IPS-NIHi7 (cell line): Measurements from ENCODE around the gene TMEM245.

Experiments
- DNase-seq: peaks from one replicate; pipeline ENCODE4 v3.0.0; 2012; ENCODE audit warnings: mixed read lengths; ENCODE audit errors: extremely low spot score

The TMEM245 gene

DNA sequence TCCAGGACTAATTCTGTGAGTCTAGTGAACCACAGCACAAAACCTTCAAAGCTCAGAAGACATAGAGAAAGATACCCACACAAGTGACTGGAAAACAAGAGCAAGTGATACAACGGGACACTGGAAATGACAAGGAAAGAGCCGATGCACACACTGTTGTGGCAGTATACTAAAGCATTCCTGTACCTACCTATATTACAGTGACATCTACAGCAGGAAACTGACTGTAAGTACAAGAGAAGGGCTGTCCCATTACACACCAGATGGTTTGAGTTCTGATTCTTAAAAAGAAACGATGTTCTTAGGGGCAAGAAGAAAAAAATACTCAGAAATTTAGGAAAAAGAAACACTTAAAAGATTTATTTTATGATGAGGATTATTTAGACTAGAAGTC lies 18.5 kb downstream of the TMEM245 start:
- no peak for DNase-seq

DNA sequence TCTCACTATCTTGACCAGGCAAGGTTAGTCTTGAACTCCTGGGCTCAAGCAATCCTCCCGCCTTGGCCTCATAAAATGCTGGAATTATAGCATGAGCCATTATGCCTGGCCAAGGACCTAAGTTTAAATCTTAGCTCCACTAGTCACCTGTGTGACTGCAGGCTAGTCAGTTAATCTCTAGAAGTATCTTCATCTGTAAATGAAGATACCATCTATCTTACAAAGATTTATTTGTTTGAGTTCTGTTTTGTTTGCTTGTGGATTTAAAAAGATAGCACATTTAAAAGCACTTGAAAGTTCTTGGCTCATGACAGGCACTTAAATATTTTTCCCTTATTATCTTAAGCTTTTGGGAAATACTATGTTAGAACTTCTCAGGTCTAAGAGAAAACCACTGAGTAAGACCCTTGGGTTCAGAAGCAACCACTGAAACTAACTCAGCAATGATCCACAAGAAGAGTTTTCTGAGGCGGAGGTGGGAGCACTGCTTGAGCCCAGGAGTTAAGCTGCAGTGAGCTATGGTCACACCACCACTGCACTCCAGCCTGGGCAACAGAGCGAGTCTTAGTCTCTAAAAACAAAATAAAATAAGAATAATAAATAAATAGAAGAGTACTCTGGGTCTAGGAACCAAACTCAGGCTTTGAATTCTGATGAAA lies 19.1 kb downstream of the TMEM245 start:
- no peak for DNase-seq

DNA sequence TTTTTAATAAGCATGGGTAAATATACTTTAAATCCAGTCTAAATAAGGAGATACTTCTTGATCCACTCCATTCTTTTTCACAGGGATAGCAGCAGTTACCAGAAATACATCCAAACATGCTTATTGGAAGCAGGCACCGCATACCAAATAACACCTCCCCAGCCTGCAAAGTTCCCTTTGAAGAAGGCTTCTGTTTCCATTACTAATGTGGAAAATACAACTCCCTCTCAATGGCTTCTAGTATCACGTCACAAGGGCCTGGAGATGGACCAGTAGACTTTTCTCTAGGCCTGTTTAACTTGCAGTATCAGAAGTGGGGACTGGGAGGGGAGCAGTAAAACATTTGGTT lies 20.8 kb downstream of the TMEM245 start:
- no peak for DNase-seq

DNA sequence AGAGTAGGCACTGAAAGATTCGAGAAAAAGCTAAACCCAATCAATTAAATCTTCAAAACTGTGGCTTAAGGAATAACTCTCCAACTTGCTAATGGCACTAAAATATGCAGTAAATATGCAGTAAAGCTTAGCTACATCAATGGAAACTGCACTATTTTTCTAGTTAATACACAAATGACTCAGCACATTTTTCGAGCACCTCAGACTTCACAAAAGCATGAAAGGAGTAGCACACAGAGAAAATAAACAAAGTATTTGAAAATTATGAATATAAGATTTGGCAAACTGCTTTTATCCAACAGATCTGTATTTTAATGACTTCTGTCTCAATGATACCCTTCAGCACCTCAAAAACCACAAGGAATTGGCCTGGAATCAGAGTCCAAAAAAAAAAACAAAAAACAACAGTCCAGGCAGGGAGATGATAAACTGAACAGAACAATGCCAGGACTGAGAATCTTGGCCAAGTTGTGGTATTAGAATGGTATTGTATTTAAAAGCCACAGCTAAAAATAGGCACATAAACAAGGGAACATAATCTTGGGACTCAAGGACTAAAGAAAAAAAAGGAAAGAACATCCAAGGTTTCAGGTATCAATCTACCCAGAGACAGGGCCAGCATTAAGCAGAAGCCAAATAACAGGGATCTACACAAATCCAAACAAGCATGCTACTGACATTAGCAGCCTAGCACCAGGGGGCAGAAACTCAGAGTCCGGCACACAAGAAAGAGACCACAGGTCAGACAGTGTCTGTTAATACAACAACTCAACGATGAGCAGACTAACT lies 21.4 kb downstream of the TMEM245 start:
- no peak for DNase-seq

DNA sequence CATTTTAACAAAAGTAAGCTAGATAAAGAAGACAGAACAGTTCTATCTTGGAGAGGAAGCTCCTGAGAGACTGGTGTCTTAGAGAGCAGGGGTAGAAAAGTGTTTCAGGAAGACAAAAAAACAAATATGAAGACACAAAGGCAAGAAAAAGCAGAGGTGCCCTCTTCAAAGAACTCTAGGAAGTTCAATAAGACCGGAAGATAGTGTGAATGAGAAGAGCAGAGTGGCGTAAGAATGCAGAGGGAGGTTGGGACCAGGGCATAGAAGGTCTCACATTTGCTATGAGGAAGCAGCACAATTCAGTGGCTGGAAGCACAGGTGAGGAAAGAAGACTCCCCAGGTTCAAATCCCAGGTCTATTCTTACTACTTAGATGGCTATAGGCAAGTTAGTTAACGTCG lies 22.6 kb downstream of the TMEM245 start:
- no peak for DNase-seq

DNA sequence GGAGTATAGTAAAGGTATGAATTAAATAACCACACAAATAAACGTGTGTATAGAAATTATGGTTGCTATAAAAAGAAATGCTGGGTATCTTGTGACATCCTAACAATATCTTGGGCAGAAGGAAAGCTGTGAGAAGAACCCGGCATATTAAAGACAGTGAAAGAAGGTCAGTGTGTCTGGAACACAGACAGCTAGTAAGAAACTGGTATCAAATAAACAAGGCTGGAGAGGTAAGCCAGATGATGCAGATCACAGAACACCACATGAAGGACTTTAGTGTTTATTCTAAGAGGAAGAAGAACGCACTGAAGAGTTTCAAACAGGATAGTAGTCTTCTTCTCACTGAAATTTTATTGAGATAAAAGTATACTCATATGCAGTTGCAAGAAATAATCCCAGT lies 24.4 kb downstream of the TMEM245 start:
- DNase-seq, result no peak

DNA sequence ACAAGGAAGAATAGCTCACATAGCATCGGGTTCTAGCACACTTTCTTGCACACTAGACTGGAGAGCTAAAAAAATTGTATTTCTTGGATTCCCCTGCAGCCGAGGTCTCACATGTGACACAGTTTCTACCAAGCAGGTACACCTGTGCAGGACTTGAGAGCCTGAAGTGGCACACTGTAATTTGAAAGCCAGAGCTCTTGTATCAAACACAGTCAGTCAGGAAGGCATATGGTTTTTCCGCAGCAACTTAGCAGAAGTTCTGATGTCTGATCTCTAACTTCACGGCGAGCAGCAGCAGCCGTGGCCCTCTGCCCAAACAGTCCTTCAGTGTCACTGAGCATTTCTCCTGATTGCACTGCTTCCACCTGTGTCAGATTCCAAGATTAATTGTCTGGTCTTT lies 25.5 kb downstream of the TMEM245 start:
- no peak for DNase-seq

DNA sequence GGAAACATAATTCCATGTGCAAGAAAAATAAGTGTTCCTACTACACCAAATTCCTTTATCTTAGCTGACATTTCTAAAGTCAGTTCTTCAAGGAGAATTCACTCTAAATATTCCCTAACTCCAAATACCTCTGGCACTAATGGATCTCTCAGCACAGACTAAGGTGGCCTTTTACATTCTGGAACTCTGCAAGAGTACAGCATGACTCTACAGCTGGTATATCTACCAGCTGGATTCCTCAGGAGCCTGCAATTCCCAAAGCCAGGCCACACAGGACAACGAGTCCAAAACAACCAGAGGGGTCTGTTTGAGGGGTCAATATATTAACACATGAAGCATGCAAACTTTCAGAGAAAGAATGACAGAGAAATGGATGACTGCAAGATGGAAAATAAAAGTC lies 27.2 kb downstream of the TMEM245 start:
- DNase-seq, result no peak

DNA sequence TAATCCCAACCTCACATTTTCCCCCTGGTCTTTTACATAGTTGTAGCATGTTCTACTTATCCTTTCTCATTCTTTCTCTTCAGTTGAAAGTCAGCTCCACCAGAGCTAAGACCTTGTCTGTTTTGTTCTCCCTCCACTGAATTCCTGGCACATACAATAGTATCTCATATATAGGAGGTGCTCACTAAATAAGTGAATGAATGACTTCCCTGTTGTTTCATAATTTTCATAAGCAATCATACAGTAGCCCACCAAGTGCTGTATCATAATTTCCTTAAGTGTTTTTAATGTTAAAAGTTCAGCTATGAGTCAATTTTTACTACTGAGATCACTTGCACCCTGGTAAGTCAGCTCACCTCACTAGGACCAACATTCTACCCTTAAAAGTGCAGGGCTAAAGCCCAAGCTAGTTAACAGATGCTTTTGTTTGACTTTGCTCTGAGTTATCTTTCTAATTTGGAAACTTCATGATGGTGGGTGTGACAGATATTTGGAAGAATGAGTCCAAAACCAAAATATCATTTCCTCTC lies 27.6 kb downstream of the TMEM245 start:
- DNase-seq, result no peak

DNA sequence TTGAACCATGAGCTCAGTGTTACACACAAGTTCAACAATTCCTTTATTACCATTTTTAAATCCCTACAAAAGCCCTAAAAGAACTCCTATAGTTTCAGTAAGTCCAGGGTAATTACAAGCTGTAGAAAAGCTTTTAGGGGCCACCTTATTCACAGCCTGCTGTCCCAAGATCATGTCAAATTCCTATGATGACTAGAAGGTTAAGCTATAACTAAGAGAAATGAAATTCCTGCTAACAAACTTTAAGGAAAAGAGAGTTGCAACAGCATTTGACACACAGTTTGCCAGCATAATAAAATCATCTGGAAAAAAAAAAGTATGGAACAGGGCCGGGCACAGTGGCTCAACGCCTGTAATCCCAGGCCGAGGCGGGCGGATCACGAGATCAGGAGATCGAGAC lies 31.5 kb downstream of the TMEM245 start:
- DNase-seq, result no peak

DNA sequence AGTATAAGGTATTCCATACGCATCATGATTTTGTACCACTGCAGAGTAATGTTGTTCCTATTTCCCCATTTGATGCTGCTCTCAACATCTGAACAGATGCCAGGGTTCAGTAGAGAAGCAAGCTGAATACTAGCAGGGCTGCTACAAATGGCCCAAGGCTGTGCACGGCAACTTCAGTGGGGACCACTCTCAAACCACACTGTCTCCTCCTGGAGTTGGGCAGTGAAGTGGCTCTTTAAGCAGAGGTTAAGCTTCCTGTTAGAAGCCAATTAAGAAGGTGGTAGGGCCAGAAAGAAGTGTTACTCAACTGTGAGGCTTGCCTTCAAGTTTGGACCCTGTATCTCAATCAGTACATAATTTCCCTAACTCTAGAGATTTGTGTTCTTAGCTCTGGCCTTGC lies 32.0 kb downstream of the TMEM245 start:
- no peak for DNase-seq

DNA sequence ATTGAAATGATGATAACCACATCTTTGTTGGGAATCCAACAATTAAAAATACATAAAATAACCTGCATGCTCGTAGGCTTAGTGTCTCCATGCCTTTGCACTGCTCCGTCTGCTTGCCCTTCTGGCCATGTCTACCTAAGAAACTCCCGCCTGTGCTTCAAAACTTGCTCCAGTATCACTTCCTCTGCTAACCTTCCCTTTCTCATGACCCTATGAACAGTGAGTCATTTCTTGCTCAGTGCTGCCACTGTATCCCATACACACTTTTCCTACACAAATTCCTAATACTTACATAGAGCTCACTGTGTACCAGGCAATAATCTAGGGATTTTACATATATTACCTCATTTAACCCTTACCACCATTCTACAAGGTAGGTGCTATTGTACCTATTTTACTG lies 33.5 kb downstream of the TMEM245 start:
- no peak for DNase-seq

DNA sequence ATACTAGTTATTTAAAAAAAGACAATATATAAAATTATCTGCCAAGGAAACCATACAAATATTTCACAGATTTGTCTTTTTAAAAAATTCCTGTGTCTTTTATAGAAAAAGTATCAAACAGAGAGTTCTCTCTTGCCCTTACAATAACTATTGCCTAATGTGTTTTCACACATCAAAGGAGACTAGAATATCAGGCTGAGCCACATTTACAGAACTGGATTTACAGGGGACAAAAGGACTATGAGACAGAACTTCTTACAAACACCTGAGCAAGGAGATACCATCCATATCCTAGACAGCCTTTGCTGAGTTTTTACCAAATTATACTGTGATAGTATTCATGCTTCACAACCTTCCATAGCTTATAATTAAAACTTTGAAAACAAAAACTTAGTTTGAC lies 34.2 kb downstream of the TMEM245 start:
- no peak for DNase-seq

DNA sequence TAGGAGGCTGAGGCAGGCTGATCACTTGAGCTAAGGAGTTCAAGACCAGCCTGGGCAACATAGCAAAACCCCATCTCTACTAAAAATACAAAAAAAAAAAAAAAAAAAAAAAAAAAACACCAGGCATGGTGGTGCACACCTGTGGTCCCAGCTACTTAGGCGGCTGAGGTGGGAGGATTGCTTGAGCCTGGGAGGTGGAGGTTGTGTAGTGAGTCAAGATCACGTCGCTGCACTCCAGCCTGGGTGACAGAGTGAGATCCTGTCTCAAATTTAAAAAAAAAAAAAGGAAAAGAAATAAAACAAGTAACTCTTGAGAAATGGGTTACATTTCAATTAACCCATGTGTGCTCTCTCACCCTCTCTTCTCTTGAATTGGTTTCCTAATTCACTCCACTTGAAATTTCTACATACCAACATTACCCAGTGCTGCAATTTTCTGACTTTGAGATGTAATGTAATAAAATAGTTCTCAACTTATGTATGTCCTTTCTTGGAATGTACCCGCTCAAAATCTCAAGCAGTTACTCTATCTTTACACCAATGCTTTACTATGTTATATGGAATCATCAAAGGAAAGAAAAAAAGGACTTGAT lies 35.8 kb downstream of the TMEM245 start:
- DNase-seq, result no peak

DNA sequence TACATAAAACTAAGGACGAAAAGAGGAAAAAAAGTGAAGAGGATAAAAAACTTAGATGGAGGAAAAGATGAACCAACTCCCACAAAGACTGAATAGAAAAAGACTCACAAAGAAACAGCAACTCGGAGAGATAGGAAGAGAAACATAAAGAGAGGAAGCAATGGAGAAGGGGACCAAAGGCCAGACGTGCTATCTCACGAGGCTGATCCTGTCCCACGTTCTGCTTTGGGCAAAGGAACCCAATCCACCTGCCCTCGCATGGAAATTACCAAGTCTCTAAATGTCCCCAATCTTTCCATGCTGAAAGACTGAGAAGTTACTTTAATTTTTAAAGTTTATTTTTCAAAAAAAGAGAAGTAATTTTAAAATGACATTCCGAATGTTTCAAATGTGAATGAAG lies 36.6 kb downstream of the TMEM245 start:
- no peak for DNase-seq

DNA sequence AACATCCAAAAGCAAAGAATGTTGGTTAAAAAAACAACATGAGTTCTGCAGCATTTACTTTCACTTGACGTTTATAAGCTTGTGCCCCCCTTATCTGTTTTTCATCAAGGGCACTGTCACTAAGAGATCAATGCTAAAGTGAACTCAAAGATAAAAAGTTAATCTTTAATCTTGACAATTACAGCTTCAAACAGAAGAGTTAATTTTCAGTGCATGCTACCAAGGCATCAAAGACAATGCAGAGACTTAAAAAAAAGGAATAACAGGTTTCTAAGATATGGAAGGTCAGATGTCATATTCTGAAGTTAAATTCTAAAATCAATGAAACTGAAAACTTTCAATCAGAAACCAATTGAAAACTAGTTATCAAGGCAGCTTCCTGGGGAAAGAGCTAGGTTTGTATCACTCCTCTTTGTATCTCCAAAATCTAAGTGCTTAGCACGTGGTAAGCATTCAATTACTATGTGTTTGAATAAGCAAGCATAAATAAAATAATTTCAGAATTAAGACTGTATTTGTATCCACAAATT lies 37.6 kb downstream of the TMEM245 start:
- DNase-seq, result no peak

DNA sequence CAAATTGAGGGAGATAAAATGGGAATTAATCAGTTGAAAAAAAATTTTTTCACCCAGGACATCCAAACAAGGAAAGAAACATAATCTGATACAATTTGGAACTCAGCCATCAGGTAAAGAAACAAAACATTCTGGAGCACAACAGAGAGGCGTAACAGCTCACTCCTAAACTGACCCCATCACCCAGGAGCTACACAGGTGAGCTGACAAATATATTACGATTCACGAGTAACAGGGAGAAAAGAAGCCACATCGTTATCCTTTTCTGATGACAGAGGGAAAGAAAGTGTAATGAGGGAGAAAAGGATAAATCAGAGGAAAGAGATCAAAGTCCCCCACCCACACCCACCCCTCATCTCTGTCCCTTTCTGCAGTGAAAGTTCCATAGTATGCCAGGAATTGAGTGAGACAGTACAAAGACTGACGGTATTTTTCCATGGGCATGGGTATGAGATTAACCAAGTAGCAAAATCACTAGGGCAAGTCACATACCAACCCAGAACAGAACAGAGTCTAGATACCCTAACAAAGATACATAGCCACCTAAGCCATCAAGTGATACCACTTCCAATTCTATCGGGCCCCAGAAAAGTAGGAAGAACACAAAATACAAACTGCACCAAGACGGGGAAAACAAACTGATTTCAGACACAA lies 45.4 kb downstream of the TMEM245 start:
- no peak for DNase-seq

DNA sequence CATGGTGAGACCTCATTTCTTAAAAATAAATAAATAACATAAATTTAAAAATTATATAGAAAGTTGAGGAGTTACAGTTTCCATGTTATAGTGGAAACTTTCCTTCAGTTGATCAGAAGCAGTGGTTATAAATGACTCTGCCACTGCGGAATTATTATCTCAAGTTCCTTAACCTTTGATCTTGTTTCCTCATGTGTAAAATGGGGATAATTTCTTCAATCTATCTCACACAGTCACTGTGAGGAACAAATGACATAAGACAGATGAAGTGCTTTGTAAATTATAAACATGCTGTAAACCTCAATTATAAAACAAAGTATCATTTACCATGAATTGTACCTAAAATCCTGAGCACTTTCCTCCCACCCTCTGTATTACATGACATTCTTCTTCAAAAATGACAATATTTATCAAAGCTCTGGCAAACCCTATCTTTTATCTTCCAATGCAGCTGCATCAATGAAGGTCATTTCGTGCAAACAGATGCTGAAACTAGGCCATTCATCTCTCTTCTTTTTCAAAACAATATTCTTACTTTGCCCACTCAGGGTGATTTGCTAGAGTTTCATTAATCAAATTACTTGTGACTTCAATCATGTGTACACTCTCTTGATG lies 46.8 kb downstream of the TMEM245 start:
- no peak for DNase-seq

DNA sequence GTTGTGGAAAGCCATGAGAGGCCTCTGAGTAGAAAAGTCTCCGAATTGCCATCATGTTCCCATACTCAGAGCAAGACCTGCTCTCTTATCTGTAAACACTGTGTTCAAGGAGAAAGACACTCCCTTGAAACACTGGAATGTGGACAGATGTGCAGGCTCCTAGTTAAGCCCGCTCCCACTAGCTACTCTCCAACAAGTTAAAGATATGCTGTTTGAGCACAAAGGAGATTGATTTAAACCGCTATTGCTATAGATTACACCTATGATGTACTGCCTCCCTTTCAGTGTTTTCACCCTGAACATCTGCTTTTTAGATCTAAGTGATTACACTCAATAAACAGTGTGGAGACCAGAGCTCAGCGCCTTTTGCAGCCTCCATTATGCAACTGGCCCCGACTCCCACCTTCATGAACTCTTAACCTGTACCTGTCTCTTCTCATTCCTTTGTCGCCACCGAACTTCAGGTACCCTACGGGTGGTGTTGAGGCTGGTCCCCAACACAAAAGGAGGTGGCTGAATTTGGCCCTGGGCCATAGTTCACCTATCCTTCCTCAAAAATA lies 47.5 kb downstream of the TMEM245 start:
- no peak for DNase-seq

DNA sequence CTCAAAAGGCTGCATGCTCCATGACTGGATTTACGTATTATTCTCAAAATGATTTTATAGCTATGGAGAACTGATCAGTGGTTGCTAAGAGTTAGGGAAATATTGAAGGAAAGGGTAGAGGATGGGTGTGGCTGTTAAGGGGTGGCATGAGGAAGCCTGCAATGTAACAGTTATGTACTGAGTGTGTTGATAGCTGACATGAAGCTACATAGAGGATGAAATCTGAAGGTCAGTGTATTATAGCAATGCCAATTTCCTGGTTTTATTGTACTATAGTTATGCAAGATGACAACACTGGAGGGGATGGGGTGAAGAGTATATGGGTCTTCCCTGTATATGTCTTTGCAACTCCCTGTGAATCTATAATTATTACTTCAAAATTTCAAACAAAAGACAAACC lies 51.0 kb downstream of the TMEM245 start:
- no peak for DNase-seq

DNA sequence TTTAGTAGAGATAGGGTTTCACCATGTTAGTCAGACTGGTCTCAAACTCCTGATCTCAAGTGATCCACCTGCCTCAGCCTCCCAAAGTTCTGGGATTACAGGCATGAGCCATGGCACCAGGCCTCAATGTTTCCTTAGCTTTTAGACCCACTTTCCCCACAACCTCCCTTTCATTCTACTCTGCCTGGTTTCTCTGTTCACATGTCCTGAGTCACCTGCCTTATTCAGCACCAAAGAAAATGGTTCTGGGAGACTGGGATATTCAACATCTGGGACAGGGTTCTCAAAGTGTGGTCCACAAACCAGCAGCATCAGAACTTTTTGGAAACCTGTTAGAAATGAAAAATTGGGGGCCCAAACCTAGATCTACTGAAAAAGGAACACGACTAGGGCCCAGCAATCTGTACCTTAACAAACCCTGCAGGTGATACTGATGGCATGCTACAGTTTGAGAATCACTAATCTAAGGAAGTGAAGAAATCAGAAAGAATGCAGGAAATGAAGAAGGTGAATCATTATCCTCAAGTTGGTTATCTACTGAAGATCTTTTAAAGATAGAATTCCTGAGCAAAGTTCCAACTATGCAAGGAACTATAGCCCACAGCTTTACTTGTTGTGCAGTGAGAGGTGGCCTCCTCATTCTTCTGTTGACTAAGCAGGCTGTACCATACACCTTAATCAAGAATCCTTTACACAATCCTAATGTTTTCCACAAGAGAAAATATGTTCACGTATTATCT lies 54.6 kb downstream of the TMEM245 start:
- no peak for DNase-seq
